Daoy (cell line): ENCODE data around the gene SLC19A1. TPM values are rescaled to one million over a fixed set of nuclear protein-coding genes. Genes with fewer than 3 reads are reported as not detected.
A peak's percentile ranks its signal among the peaks of the same experiment; 100 is the strongest.

ENCODE experiments used
- DNase-seq: peaks from one replicate; pipeline ENCODE4 v3.0.0-alpha.2; 2015; ENCODE audit warnings: low read depth
- total RNA-seq: library from RNA; depleted of rRNA; stranded (reverse); fragments of >200 nt; shearing (Covaris generic); gene quantifications from 2 replicates; pipeline ENCODE4 v1.2.3, GENCODE V29; 2014

Gene SLC19A1
- total RNA-seq, 1 experiment from 2014 or later: 16.3 TPM

DNA sequence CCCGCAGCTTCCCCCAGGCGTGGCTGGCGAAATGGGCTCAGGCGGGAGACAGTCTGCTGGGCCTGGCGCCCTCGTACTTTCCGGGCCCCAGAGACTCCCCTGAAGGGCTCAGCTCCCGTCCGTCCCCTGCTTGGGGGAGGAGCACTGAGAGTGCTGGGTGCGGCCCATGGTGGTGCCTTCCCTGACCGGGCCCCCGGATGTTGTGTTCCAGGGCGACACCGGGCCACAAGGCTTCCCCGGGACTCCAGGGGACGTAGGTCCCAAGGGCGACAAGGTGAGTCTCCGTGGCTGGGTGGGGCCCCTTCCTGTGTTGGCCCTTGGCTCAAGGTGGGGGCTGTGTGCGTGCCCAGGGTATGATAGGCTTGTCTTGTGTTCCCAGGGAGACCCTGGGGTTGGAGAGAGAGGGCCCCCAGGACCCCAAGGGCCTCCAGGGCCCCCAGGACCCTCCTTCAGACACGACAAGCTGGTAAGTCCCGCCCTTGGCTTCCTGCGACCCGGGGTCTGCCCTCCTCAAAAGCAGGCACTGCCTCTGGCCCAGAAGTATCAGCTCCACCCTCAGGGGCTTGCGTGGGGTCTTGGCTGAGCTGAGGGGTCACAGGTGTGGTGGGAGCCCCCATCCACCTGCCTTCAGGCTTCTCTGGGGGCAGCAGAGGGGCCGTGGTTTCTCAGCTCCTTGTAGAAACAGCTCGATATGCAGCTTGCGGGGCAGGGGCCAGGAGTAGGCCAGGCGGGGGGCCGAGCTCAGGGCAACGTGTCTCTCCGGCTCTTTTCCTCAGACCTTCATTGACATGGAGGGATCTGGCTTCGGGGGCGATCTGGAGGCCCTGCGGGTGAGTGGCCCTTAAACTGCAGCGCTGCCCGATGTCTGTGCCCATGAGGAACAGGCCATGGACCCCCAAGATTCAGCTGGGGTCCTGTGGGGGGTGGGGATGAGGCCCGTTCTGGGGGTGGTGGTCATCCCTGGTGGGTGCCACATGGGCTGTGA, 62.3 kb downstream of the SLC19A1 start:
- no peak for DNase-seq

DNA sequence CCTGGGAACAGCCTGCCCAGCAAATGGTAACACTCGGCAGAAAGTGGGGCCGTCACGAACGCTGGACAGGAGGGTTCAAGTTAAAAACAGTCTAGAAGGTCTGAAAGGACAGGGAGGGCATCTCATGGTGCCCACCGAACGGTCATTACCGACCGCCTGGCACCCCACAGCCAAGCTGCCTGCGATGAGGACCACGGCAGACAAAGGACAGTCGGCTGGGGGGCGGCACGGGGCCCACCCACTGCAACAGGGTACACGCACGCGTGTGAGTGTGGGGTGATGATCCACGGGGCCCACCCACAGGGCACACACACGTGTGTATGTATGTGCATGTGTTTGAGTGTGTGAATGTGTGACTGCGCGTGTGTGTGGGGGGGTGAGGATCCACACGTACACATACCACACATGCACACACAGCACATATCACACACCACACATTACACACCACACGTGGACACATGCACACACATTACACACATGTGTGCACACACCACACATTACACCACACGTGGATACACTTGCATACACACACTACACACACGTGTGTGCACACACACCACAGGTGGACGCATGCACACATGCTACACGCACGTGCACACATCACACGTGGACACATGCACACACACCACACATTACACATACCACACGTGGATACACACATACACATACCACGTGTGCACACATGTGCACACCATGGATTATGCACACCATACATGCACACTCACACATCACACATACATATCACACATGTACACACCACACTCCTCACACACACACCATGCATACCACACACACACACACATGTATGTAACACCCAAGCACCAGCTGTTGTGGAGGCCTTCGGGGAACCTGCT, 63.2 kb downstream of the SLC19A1 start:
- DNase-seq: no peak

DNA sequence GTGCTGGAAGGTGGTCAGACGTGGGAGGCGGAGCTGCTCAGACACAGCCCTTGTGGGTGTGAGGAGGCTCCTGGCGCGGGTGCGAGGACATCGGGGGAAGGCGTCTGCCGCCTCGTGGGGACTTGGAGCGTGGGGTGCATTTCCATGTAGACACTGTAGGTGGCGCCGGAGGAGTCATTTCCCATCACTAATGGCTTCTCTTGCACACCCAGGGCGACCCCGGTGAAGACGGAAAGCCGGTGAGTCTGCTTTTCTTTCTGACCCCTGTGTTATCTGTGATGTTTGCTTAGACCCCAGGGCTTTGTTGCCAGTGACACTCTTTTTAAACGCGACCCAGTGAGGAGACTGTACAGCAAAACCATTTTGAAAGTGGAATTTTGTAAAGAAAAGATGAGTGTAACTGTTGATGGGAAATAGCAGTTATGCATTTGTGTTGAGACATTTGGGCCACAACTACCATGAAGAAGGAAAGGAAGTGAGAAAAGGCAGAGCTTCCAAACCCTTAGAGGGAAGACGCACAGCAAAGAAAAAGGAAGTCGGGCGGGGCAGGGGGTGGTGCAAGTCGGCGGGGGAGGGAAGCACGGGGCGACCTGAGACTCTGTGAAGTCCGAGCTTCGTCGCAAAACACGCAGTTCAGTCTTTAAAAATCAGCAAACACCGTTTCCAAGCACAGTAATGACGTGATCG, 64.0 kb downstream of the SLC19A1 start:
- peak; percentile 71 for DNase-seq

DNA sequence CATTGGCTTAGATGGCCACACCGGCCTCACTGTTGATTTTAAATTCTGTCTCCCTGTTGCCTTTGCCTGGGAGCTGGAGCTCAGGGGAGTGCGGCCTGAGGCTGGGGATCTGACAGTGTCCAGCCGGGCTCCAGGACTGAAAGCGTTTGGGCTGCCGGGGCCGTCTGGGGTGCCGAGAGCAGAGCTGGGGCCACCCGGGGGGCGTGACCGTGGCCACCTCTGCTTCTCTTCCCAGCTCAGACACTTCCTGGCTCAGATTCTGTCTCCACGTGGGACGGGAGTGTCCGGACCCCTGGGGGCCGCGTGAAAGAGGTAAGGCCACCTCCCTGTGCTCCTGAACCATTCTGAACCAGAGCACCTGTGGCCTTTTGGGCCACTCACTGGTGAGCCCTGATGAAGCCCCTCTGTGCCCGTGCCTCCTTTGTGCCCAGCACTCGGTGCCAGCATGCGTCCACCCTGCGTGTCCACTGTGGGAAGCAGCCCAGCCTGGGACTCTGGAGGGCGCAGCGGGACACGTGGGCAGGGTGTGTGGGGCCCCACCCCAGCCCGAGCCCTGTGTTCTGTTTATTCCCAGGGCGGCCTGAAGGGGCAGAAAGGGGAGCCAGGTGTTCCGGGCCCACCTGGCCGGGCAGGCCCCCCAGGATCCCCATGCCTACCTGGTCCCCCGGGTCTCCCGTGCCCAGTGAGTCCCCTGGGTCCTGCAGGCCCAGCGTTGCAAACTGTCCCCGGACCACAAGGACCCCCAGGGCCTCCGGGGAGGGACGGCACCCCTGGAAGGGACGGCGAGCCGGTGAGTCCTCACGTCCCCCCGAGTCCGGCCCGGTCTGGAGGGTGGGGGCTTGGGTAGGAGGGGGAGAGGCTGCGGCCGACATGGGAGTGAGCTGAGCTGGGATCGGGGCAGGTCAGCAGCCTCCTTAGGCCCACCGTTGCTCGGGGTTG, 64.8 kb downstream of the SLC19A1 start:
- DNase-seq: no peak

DNA sequence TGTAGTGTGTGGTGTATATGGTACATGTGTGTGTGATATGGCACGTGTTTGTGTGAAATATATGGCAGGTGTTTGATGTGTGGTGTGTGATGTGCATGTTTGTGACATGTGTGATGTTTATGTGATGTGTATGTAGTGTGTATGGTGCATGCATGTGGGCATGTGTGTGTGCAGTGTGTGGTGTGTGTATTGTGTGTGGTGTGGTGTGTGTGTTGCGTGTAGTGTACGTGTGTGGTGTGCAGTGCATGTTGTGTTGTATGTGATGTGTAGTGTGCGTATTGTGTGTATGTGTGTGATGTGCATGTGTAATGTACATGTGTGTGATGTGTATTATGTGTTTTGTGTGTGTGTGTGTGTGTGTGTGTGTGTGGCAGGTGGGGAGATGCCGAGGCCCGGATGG, 65.7 kb downstream of the SLC19A1 start:
- DNase-seq: no peak

DNA sequence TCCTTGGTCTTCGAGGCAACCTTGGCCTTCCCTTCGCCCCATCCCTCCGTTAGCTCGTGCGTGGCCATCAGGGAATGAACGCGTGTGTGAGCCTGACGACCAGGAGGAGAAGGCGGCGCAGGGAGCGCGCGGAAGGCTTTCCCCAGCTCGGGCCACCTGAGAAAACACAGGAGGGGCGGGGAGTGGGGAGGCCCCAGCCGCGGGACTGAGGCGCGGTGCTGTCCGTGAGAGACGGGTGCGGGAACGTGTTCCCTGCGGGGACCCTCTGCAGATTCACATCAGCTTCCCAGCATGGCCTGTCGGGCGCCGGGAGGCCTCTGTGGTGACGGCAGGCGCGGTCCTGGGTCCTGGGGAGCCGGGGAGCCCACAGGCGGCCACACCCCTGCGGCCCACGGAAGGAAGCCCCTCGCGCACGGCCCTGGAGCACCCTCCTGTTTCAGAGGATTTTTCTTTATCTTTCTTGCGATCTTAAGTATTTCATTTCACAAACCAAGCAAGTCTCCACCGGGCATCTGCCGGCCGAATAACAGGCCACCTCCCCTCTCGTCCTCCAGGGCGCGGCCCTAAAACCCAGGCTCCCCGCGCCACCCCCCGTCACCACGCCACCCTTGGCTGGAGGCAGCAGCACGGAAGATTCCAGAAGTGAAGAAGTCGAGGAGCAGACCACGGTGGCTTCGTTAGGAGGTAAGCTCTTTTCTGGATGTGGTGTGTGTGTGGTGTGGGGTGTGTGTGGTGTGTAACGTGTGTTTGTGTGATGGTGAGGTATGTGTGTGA, 66.3 kb downstream of the SLC19A1 start:
- DNase-seq: no peak

DNA sequence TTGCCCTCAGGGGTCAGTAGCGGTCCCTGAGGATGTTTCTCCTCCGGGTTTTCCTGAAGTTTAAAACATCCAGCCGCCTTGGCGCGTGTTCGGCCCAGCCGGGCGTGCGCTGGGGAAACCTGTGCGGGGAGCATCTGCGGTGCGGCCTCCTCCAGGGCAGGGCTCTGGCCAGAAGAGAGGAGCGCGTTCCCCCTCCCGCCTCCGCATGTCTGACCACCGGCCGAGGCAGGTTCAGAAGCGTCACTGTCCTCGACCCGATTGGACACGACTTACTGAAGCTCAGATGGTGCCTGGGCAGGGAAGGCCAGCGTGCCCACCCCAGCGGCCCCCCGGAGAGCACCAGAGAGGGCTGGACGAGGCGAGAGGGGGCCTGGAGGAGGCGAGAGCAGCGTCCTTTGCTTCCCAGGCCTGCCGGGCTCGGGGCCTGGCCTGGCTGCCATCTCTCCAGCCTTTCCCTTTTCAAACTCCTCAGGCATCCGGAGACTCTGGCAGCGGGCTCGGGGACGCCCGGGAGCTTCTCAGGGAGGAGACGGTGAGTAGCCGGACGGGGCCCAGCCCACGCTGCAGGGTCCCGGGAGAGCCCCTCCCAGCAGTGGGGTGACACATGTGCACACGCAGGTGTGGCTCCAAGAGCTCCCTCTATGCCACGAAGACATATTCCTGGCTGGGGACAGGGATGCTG, 67.1 kb downstream of the SLC19A1 start:
- DNase-seq: no peak

DNA sequence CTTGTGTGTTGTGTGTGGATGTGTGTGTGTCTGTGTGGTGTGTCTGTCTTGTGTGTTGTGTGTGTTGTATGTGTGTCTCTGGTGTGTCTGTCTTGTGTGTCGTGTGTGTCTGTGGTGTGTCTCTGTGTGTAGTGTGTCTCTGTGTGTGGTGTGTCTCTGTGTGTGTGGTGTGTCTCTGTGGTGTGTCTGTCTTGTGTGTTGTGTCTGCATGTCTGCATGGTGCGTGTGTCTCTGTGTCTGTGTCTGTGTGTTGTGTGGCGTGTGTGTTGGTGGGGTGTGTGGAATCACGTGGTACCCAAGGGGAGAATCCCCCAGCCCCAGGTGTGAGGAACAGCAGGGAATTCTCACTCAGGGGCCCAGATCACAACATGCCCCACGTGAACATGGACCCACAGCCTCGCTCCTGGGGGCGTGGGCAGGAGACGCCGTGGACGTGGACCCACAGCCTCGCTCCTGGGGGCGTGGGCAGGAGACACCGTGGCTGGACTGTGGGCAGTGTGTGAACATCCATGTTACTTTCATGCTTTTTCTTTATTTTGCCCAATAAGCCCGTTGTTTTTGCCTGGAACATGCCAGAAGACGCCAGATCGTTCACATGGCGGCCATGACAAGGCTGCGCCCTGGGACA, 67.8 kb downstream of the SLC19A1 start:
- peak; percentile 33 for DNase-seq

DNA sequence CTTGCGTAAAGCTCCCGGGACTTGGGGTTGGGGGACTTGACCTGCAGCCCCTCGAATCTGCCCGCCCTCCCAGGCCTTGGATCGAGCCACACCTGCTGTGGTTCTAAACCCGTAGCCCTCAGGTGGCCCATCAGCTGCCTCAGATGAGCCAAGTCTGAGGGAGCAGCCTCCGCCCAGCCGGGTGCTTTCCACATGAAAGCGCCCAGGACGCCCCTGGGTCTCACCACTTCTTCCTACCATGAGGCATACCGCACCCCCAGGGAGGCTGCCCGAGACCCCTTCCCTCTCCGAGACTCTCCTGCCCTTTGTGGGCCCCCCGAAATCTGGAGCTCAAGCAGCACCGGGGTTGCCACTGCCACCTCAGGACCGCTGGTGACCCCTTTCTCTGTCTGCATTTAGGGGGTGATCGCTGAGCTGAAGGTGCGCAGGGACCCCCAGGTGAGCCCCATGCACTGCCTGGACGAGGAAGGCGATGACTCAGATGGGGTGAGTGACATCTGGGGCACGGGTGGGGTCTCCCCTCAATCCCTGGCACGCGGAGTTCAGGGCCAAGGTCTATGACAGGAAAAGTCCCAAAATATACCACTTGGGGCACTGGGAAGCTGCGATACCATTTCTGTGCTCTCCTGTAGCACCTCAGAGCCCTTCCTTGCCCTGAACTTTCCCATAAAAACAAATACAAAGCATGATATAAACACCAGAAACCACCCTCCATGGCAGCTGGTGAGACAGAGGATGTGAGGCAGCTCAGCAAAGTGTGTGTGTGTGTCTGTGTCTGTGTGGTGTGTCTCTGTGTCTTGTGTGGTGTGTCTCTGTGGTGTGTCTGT, 68.5 kb downstream of the SLC19A1 start:
- DNase-seq: no peak

DNA sequence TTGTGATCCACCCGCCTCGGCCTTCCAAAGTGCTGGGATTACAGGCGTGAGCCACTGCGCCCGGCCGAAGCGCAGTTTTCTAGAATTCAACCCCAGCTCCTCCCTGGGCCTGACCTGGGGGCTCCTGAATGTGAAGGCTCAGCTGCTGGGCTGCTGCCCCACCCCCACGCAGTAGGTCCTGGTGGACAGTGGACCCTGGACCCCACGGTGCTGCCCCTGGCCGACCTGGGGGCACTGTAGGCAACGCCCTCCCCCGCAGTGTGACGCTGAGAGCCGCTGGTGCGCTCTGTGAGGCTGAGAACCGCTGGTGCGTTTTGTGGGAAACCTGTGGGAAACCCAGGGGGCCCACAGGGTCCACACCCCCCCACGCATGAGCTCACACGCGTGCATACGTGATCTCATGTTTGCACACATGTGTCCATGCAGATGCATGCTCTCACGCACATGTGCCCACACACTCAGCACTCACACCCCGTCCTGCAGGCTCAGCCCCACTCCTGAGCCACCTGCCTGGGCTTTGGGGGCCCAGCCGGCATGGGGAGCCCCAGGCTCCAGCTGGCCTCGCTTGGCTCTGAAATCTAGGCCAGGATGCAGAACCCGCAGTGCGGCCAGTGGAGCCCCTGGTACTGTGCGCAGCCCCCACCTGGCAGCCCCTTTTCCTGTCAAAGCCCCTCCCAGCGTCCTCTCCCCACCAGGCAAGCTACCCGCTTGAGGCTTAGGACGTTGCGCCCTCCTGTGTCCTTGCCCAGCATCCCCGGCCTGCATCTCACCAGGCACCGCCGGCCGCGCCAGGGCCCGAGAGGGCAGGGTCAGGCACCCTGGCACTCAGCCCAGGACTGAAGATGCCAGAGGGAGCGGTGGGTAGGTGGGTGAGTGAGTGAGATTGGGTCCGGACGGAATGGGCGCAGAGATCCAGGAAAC, 69.5 kb downstream of the SLC19A1 start:
- DNase-seq: no peak

DNA sequence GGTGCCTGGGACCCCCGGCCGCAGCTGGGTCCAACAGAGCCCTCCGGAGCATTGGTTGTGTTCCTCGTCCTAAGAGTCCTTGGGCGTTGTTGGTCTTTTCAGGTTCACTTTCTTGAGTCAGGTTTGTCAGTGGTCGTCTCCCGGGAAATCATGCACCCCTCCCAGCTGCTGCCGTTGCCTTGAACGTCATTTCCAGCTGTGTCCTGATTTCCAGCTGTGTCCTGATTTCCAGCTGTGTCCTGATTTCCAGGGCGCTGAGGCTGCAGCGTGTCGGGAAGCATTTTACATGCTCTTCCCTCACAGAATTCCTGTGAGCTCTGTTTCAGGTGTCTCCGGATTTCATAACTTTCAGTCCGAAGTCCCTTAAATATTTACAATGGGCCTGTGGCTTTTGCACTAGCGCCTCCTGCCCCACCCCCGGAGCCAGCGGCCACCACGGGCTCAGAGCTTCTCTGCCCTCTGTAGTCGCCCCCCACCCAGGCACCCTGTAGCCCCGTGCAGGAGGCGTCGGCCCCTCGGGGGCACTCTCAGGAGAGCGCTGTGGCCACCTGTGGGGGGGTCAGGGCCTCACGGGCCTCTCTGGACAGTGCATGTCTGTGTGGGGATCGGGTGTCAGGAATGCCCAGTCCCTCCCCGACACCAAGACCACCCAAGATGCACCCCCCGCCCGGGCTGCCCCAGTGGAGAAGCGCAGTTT, 70.6 kb downstream of the SLC19A1 start:
- no peak for DNase-seq

DNA sequence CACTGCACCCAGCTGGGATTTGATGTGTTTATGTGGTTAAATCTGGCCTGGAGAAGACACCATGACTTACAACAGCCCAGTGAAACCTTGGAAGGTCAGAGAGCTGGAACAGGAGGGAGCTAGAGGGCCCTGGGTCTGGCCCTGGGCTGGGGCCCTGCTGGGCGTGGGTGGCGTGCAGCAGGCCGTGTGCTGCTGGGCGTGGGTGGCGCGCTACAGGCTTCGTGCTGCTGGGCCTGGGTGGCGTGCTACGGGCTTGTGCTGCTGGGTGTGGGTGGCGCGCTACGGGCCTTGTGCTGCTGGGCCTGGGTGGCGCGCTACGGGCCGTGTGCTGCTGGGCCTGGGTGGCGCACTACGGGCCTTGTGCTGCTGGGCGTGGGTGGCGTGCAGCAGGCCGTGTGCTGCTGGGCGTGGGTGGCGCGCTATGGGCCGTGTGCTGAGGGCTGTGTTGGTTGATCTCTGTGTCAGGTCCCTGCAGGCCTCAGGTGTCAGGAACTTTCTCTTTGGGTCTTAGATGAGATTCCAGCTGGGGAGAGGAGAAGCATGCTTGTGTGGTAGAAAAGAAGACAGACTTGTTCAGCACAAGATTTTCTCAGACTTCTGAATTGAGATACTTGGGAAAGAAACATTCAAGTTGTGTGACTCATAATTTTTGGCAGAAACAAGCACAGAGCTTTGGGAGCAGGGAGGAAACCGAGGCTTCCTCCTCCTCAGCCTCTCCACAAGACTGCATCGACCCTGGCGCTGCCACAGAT, 71.3 kb downstream of the SLC19A1 start:
- DNase-seq: peak; percentile 75

DNA sequence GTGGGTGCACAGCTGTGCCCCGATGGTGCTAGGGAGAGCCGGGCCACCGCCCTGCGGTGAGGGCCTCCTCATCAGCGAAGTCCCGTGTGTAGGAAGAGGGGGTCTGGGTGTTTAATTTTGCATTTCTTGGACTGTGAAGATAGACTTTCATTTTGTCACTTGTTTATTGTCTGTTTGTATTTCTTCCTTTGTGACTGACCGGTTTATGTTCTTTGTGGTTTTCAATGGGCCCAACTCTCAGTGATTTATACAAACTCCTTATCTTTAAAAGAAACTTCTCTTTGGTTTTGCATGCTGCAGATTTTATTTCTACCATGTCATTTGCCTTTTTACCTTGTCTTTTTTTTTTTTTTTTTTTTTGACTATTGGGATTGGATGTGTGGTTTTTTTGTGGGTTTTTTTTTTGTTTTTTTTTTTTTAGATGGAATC, 72.1 kb downstream of the SLC19A1 start:
- no peak for DNase-seq

DNA sequence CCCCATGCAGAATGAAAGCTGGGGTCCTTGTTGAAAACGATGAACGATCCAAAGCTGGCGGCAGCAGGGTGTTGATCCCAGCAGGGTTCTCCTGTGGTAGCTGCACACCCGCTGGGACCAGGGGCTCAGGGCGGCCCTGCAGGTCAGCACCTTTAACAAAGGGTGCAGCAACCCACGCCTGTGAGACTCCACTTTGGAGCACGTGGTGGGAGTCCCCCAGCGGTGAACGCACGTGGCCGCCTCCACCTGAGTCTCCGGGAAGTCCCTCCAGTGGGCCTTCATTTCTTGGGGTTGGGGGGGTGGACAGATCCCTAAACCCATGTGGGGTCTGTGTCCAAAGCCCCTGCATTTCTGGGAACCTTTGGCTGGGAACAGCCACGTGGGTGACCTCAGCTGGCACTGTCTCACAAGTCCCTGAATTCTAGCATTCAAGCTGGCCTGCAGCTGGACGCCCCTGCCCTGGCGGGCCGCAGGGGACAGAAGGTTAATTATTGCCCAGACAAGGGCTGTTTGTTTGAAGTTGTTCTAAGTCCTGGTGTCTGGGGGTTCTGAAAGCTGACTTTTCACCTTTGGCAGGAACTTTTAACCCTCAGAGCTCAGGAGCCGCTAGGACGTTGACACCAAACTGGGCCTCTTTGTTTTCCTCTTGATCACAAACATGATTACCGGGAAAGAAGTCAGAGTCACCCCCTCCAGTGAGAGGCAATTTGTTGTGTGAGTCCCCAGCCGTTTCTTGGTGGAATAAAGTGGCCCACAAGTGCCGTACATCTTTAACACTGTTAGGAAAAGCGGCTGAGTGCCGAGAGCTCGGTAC, 72.8 kb downstream of the SLC19A1 start:
- DNase-seq: no peak

DNA sequence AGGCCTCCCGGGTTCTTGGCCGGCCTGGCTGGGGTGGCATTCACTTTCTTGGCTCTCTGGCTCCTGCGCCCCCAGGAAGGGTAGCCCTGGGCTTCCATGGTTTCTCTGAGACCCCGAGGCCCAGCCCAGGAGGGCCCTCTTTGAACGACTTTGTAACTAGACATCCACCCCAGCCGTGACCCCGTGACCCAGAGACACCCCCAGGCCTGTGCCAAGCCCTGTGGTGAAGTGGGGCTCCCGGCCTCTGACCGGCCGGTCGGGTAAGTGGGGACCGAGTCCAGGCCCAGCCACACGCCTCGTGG, 73.3 kb downstream of the SLC19A1 start:
- DNase-seq: no peak
